NCI-H146 treated with DMSO at 0.1 percent for 48 hours (cell line): ENCODE results near the gene KIF6.

ENCODE experiments used
- DNase-seq: peaks from one replicate; lab custom pipeline; 2025; ENCODE audit not compliant: unreplicated experiment; lab: John Stamatoyannopoulos, UW

The KIF6 gene

GRCh38 chr6:39665861-39666260 lies 59.3 kb downstream of the KIF6 start:
- DNase-seq: no peak

GRCh38 chr6:39664173-39664572 lies 61.0 kb downstream of the KIF6 start:
- DNase-seq: no peak

- no peak for DNase-seq
Measured at GRCh38 chr6:39657355-39658135, 67.7 kb downstream of the KIF6 start.

GRCh38 chr6:39654121-39654520 lies 71.1 kb downstream of the KIF6 start:
- DNase-seq: no peak

- no peak for DNase-seq
Measured at GRCh38 chr6:39653612-39654011, 71.6 kb downstream of the KIF6 start.

- DNase-seq: no peak
Measured at GRCh38 chr6:39649996-39650395, 75.2 kb downstream of the KIF6 start.

GRCh38 chr6:39646751-39647420 lies 78.3 kb downstream of the KIF6 start:
- no peak for DNase-seq

GRCh38 chr6:39642270-39642669 lies 82.9 kb downstream of the KIF6 start:
- DNase-seq: no peak

GRCh38 chr6:39638126-39638822 lies 86.9 kb downstream of the KIF6 start:
- DNase-seq: no peak

GRCh38 chr6:39634646-39635341 lies 90.4 kb downstream of the KIF6 start:
- DNase-seq: no peak

- no peak for DNase-seq
Measured at GRCh38 chr6:39625209-39625608, 100.0 kb downstream of the KIF6 start.

- no peak for DNase-seq
Measured at GRCh38 chr6:39623750-39624149, 101.5 kb downstream of the KIF6 start.

- no peak for DNase-seq
Measured at GRCh38 chr6:39617520-39617919, 107.7 kb downstream of the KIF6 start.

- DNase-seq: no peak
Measured at GRCh38 chr6:39617026-39617425, 108.2 kb downstream of the KIF6 start.

- DNase-seq: no peak
Measured at GRCh38 chr6:39615622-39616021, 109.6 kb downstream of the KIF6 start.

- no peak for DNase-seq
Measured at GRCh38 chr6:39614393-39614950, 110.7 kb downstream of the KIF6 start.

GRCh38 chr6:39610221-39610620 lies 115.0 kb downstream of the KIF6 start:
- no peak for DNase-seq

GRCh38 chr6:39608652-39609345 lies 116.4 kb downstream of the KIF6 start:
- no peak for DNase-seq

GRCh38 chr6:39602601-39603519 lies 122.3 kb downstream of the KIF6 start:
- no peak for DNase-seq
